A549 (cell line): ENCODE data around the gene CARMIL1. TPM values are rescaled to one million over a fixed set of nuclear protein-coding genes. Genes with fewer than 3 reads are reported as not detected.

Experiments used
- ATAC-seq, 2 experiments: fragments of 200-7000 bp in 1 of 2; fragments of >200 bp in 1 of 2; cut with Nextera tagmentation in 1 of 2; cut with Tn5 transposase in 1 of 2; 3 replicates each; pipeline versions ENCODE4 v1.8.0 to v1.9.1; 2018 to 2020; ENCODE audit warnings: mild to moderate bottlenecking in 1 of 2, moderate library complexity in 1 of 2
- CTCF ChIA-PET: fragments of 300-600 bp; sonication (Branson Sonifier 250); formaldehyde crosslinking; extraction: SDS; loops from one replicate; lab custom pipeline; 2021; ENCODE audit warnings: antibody characterized with exemption, inconsistent platforms; lab: Yijun Ruan, JAX
- POLR2A ChIA-PET: fragments of 350-600 bp; formaldehyde crosslinking; extraction: SDS; loops from one replicate; lab custom pipeline; 2021; ENCODE audit warnings: antibody characterized with exemption, inconsistent platforms; lab: Yijun Ruan, JAX
- DNase-seq, 2 experiments: peaks; one replicate each; pipeline versions ENCODE4 v3.0.0 to v3.0.0-alpha.2; 2011 to 2016; ENCODE audit warnings: low read depth in 1 of 2, low spot score in 1 of 2
- FAIRE-seq: peaks from 2 replicates; lab custom pipeline; 2011; peaks lifted over from hg19 to GRCh38; lab: Jason Lieb, UNC
- H3K27ac ChIP-seq, 2 experiments: fragments of >200 bp; sonication (Bioruptor Twin); formaldehyde crosslinking; 3 replicates each; pipeline ENCODE4 v1.5.1; 2016 to 2017
- H3K4me1 ChIP-seq: fragments of >200 bp; sonication (Bioruptor Twin); formaldehyde crosslinking; 3 replicates; pipeline ENCODE4 v1.6.1; 2016
- H3K4me2 ChIP-seq: fragments of >200 bp; sonication (Bioruptor Twin); formaldehyde crosslinking; 3 replicates; pipeline ENCODE4 v1.6.1; 2016
- H3K4me3 ChIP-seq: fragments of >200 bp; sonication (Bioruptor Twin); formaldehyde crosslinking; 3 replicates; pipeline ENCODE4 v1.5.1; 2016
- H3K9me3 ChIP-seq: fragments of >200 bp; sonication (Bioruptor Twin); formaldehyde crosslinking; 3 replicates; pipeline ENCODE4 v1.6.1; 2016
- BHLHE40 ChIP-seq: IDR thresholded peaks from 2 replicates; pipeline ENCODE4 v1.6.1; 2012; ENCODE audit warnings: low read depth, low read length, inconsistent platforms
- CBX2 ChIP-seq: fragments of 200-600 bp; sonication (generic); IDR thresholded peaks from 2 replicates; pipeline ENCODE4 v1.6.1; 2016; ENCODE audit warnings: low read depth, mild to moderate bottlenecking, borderline replicate concordance
- CHD2 ChIP-seq: fragments of 150-350 bp; IDR thresholded peaks from 2 replicates; pipeline ENCODE4 v1.6.1; 2014; ENCODE audit warnings: low read length; ENCODE audit not compliant: partially characterized antibody
- CHD4 ChIP-seq: fragments of 200-600 bp; sonication (generic); IDR thresholded peaks from 2 replicates; pipeline ENCODE4 v1.6.1; 2016; ENCODE audit warnings: antibody characterized with exemption, mild to moderate bottlenecking, borderline replicate concordance
- HOXA7 ChIP-seq: fragments of 250-450 bp; sonication (Bioruptor Pico); IDR thresholded peaks from 2 replicates; pipeline ENCODE4 v1.5.0; 2020; ENCODE audit warnings: mild to moderate bottlenecking, moderate library complexity
- HOXB13 ChIP-seq: fragments of 250-450 bp; sonication (Bioruptor Pico); IDR thresholded peaks from 2 replicates; pipeline ENCODE4 v1.5.0; 2020; ENCODE audit warnings: low read depth, mild to moderate bottlenecking, moderate library complexity
- HOXB5 ChIP-seq: fragments of 250-450 bp; sonication (Bioruptor Pico); IDR thresholded peaks from 2 replicates; pipeline ENCODE4 v1.5.0; 2020; ENCODE audit warnings: mild to moderate bottlenecking, moderate library complexity
- JUNB ChIP-seq: fragments of >200 bp; sonication (Bioruptor Twin); formaldehyde crosslinking; IDR thresholded peaks from 2 replicates; pipeline ENCODE4 v1.6.1; 2016
- KDM5A ChIP-seq: fragments of 200-600 bp; sonication (generic); IDR thresholded peaks from 2 replicates; pipeline ENCODE4 v1.6.1; 2016; ENCODE audit warnings: antibody characterized with exemption, mild to moderate bottlenecking
- MAFK ChIP-seq: fragments of 450-650 bp; IDR thresholded peaks from 2 replicates; pipeline ENCODE4 v1.6.1; 2014; ENCODE audit not compliant: partially characterized antibody
- MYC ChIP-seq: IDR thresholded peaks from 2 replicates; pipeline ENCODE4 v1.6.1; 2012; ENCODE audit warnings: mild to moderate bottlenecking, inconsistent platforms, low read length, improper control_type of control experiment, borderline replicate concordance
- NFE2L2 ChIP-seq: fragments of 150-350 bp; conservative IDR thresholded peaks from 2 replicates; pipeline ENCODE4 v1.6.1; 2014; ENCODE audit warnings: low read length
- NPAS2 ChIP-seq: fragments of 250-450 bp; sonication (Bioruptor Pico); IDR thresholded peaks from 2 replicates; pipeline ENCODE4 v1.8.0; 2022; ENCODE audit warnings: mild to moderate bottlenecking, moderate library complexity, borderline replicate concordance
- RARB ChIP-seq: fragments of 250-450 bp; sonication (Bioruptor Pico); IDR thresholded peaks from 2 replicates; pipeline ENCODE4 v1.8.0; 2021; ENCODE audit warnings: mild to moderate bottlenecking, moderate library complexity
- RFX5 ChIP-seq: fragments of 450-650 bp; IDR thresholded peaks from 2 replicates; pipeline ENCODE4 v1.7.1; 2014; ENCODE audit warnings: antibody characterized with exemption, mild to moderate bottlenecking, moderate library complexity
- RNF2 ChIP-seq: fragments of 200-600 bp; sonication (generic); IDR thresholded peaks from 2 replicates; pipeline ENCODE4 v1.6.1; 2016; ENCODE audit warnings: low read depth, mild to moderate bottlenecking, antibody characterized with exemption, moderate library complexity, borderline replicate concordance
- SREBF2 ChIP-seq: fragments of 450-650 bp; IDR thresholded peaks from 2 replicates; pipeline ENCODE4 v1.6.1; 2014; ENCODE audit warnings: mild to moderate bottlenecking, moderate library complexity
- ZFP36 ChIP-seq: fragments of 450-650 bp; IDR thresholded peaks from 2 replicates; pipeline ENCODE4 v1.6.1; 2014; ENCODE audit warnings: borderline replicate concordance; ENCODE audit not compliant: partially characterized antibody
- ZNF302 ChIP-seq: fragments of 250-450 bp; sonication (Bioruptor Pico); IDR thresholded peaks from 2 replicates; pipeline ENCODE4 v1.9.0; 2021; ENCODE audit warnings: inconsistent platforms, mild to moderate bottlenecking, moderate library complexity
- ZSCAN20 ChIP-seq: fragments of 250-450 bp; sonication (Bioruptor Pico); IDR thresholded peaks from 2 replicates; pipeline ENCODE4 v1.8.0; 2022; ENCODE audit warnings: mild to moderate bottlenecking, moderate library complexity
- WGBS: methylation state at CpG from one replicate; pipeline ENCODE4 v1.1.6; 2017; ENCODE audit errors: missing lambda C conversion rate; 5-methylcytosine and 5-hydroxymethylcytosine counted together
- polyA plus RNA-seq, 4 experiments: library from polyadenylated mRNA; depleted of rRNA in 3 of 4; stranded (reverse); fragments of >200 nt; fragmentation: RNase III in 1 of 4; extraction: RNeasy Plus Mini Kit Qiagen cat#74134 plus additional on column Dnase treatment in 1 of 4; gene quantifications; 2 replicates in 3 of 4; 3 replicates in 1 of 4; pipeline ENCODE4 v1.2.3, GENCODE V29; 2011 to 2017
- TF ChIP-seq, protein P1 (sequence below): fragments of 250-450 bp; sonication (Bioruptor Pico); IDR thresholded peaks from 2 replicates; pipeline ENCODE4 v1.5.0; 2021; ENCODE audit warnings: mild to moderate bottlenecking, moderate library complexity, borderline replicate concordance
- TF ChIP-seq, protein P2 (sequence below): fragments of 150-350 bp; IDR thresholded peaks from 2 replicates; pipeline ENCODE4 v1.6.1; 2014; ENCODE audit warnings: low read depth, mild to moderate bottlenecking, low read length
- TF ChIP-seq, protein P3 (sequence below): fragments of 450-650 bp; IDR thresholded peaks from 2 replicates; pipeline ENCODE4 v1.6.1; 2014; ENCODE audit warnings: antibody characterized with exemption
- TF ChIP-seq, protein P4 (sequence below): IDR thresholded peaks from 2 replicates; pipeline ENCODE4 v1.6.1; 2012
- TF ChIP-seq, protein P5 (sequence below): fragments of >200 bp; sonication (Bioruptor Twin); formaldehyde crosslinking; IDR thresholded peaks from 2 replicates; pipeline ENCODE4 v1.6.1; 2016

Gene CARMIL1
- polyA plus RNA-seq, 2 of the 4 experiments (the other 2 are of a cell fraction) = 11.5 to 11.8 TPM

DNA sequence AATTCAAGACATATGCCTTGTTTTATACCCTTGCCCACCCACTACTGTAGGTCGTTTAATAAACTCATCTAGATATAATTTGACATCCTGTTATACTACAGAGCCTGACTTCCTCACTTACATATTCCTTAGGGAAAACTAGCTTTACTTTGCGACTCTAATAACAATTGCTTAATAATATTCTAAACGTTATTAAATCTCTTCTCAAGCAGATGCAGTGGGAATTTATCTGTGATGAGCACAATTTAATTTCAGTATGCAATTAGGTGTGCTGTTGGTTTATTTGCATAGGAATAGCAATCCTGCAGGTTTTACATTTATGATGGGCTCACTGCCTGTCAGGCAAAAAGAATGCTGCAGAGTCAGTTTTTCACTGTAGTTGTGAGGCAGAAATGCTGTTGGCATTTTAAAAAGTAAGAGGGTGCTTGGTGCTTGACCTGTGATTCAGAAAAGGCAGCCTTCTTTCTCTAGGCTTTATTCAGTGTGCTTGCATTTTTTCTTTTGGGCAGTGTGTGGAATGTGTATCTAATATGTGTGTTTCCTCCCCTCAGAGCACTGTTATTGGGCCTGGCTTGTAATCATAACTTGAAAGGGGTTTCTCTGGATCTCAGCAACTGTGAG is 220.6 kb downstream of the CARMIL1 start:
- H3K4me1 ChIP-seq = no peaks in the 10 kb centered on the region
- 54% methylated on average over 3 of the region's 3 CpGs for WGBS
- no peak for ATAC-seq
- CTCF ChIA-PET = no interaction called here
- H3K9me3 ChIP-seq = no peaks in the 10 kb centered on the region
- no peak for DNase-seq
- no peak for FAIRE-seq
- H3K4me3 ChIP-seq = no peak overlapping the region
- H3K27ac ChIP-seq = no peak overlapping the region
- TF ChIP-seq MYC = no peak
- TF ChIP-seq CBX2 = no peak
- TF ChIP-seq RNF2 = no peak
- TF ChIP-seq, protein P1, sequence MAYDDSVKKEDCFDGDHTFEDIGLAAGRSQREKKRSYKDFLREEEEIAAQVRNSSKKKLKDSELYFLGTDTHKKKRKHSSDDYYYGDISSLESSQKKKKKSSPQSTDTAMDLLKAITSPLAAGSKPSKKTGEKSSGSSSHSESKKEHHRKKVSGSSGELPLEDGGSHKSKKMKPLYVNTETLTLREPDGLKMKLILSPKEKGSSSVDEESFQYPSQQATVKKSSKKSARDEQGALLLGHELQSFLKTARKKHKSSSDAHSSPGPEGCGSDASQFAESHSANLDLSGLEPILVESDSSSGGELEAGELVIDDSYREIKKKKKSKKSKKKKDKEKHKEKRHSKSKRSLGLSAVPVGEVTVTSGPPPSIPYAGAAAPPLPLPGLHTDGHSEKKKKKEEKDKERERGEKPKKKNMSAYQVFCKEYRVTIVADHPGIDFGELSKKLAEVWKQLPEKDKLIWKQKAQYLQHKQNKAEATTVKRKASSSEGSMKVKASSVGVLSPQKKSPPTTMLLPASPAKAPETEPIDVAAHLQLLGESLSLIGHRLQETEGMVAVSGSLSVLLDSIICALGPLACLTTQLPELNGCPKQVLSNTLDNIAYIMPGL (CRISPR knock-in tag) = no peak
- TF ChIP-seq RFX5 = no peak
- TF ChIP-seq, protein P2, sequence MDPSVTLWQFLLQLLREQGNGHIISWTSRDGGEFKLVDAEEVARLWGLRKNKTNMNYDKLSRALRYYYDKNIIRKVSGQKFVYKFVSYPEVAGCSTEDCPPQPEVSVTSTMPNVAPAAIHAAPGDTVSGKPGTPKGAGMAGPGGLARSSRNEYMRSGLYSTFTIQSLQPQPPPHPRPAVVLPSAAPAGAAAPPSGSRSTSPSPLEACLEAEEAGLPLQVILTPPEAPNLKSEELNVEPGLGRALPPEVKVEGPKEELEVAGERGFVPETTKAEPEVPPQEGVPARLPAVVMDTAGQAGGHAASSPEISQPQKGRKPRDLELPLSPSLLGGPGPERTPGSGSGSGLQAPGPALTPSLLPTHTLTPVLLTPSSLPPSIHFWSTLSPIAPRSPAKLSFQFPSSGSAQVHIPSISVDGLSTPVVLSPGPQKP = no peak
- TF ChIP-seq, protein P3, sequence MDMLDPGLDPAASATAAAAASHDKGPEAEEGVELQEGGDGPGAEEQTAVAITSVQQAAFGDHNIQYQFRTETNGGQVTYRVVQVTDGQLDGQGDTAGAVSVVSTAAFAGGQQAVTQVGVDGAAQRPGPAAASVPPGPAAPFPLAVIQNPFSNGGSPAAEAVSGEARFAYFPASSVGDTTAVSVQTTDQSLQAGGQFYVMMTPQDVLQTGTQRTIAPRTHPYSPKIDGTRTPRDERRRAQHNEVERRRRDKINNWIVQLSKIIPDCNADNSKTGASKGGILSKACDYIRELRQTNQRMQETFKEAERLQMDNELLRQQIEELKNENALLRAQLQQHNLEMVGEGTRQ = no peak
- no peak for TF ChIP-seq SREBF2
- no peak for TF ChIP-seq MAFK
- TF ChIP-seq, protein P4, sequence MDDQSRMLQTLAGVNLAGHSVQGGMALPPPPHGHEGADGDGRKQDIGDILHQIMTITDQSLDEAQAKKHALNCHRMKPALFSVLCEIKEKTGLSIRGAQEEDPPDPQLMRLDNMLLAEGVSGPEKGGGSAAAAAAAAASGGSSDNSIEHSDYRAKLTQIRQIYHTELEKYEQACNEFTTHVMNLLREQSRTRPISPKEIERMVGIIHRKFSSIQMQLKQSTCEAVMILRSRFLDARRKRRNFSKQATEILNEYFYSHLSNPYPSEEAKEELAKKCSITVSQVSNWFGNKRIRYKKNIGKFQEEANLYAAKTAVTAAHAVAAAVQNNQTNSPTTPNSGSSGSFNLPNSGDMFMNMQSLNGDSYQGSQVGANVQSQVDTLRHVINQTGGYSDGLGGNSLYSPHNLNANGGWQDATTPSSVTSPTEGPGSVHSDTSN = no peak
- no peak for TF ChIP-seq CHD4
- TF ChIP-seq, all 56 proteins: peak for 0
- POLR2A ChIA-PET = no interaction called here
- no peak overlapping the region for H3K4me2 ChIP-seq

DNA sequence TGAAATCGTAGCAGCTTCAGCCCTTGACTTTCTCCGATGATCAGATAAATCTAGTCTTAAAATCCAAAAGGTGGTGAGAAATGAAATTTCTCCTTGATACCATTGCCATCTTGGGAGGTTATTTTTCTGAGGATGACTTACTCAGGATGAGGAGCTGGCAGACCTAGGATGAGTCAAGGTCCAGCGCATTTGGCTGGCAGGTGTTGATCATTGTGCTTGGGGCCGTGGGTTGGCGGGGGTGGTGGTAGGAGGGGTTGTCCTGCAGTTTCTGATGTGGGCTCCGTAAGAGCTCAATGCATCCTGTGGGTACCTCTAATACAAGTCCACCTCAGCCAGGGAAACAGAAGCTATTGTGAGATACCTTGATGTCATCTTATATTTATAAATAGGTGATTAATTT is 224.5 kb downstream of the CARMIL1 start:
- FAIRE-seq = no peak
- CTCF ChIA-PET = interaction anchor here (1.1 to 1.3 kb wide), 2 partner anchors 14 to 224 kb away, joined by 4 read pairs; partner anchors contain the start of gene CARMIL1
- POLR2A ChIA-PET = no interaction called here

More for the DNA sequence above, 224.5 kb downstream of the CARMIL1 start:
- DNase-seq (no peak), ATAC-seq (no peak)
- Histone ChIP-seq H3K4me1 (no peaks in the 10 kb centered on the region), H3K4me2 (no peak overlapping the region), H3K9me3 (no peaks in the 10 kb centered on the region), H3K4me3 (no peak overlapping the region), H3K27ac (no peak overlapping the region)
- TF ChIP-seq, protein P4 = no peak
- TF ChIP-seq HOXB13 (CRISPR knock-in tag) = no peak
- TF ChIP-seq ZNF302 (CRISPR knock-in tag) = no peak
- no peak for TF ChIP-seq CHD4
- no peak for TF ChIP-seq NPAS2 (CRISPR knock-in tag)
- no peak for TF ChIP-seq NFE2L2
- no peak for TF ChIP-seq HOXA7
- TF ChIP-seq JUNB = no peak
- no peak for TF ChIP-seq RFX5
- no peak for TF ChIP-seq ZFP36
- TF ChIP-seq BHLHE40 = no peak
- no peak for TF ChIP-seq RARB
- no peak for TF ChIP-seq ZSCAN20 (CRISPR knock-in tag)
- no peak for TF ChIP-seq KDM5A
- no peak for TF ChIP-seq CHD2
- TF ChIP-seq, protein P5, sequence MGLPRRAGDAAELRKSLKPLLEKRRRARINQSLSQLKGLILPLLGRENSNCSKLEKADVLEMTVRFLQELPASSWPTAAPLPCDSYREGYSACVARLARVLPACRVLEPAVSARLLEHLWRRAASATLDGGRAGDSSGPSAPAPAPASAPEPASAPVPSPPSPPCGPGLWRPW = no peak
- no peak for TF ChIP-seq HOXB5 (CRISPR knock-in tag)
- TF ChIP-seq CBX2 = no peak
- WGBS = 91% methylated on average over 4 of the region's 6 CpGs
